ENCODE data around the gene NME7.
A peak's percentile ranks its signal among the peaks of the same experiment; 100 is the strongest.

Gene NME7

GRCh38 chr1:169100208-169100607, 267.4 kb downstream of the NME7 start:
- Mint-ChIP-seq H3K9me3 (no peaks in the 10 kb centered on the region), H3K27ac (no peak overlapping the region), H3K4me3 (no peak overlapping the region), H3K4me1 (peaks cover 14% of the 10 kb centered on the region), H3K36me3 (no peaks in the 10 kb centered on the region), H3K27me3 (peaks cover 20% of the 10 kb centered on the region)
- no peak for ATAC-seq

GRCh38 chr1:169099561-169099960, 268.0 kb downstream of the NME7 start:
- Mint-ChIP-seq H3K4me1 (peaks cover 7% of the 10 kb centered on the region), H3K4me3 (no peak overlapping the region), H3K27ac (no peak overlapping the region), H3K36me3 (no peaks in the 10 kb centered on the region), H3K27me3 (peaks cover 26% of the 10 kb centered on the region), H3K9me3 (no peaks in the 10 kb centered on the region)
- no peak for ATAC-seq

DNA sequence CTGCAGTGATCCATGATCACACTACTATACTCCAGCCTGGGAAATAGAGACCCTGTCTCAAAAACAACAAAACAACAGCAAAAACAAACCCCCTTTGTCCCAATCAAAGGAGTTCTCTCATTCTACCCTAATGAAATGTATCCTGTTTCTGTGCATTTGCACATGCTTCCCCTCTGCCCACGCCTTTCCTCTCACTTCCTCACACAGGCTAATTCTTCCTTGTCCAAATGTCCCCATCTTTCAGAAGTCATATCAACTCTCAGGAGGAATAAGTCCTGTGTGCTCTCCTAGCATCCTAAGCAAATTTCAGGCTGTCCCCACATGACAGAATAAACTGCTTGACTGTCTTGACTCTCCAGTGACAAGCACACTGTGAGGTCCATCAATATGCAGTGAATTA, 269.2 kb downstream of the NME7 start:
- no peak for ATAC-seq
- H3K36me3 Mint-ChIP-seq = no peaks in the 10 kb centered on the region
- no peak overlapping the region for H3K4me3 Mint-ChIP-seq
- no peak overlapping the region for H3K27ac Mint-ChIP-seq
- peaks cover 37% of the 10 kb centered on the region for H3K27me3 Mint-ChIP-seq
- H3K4me1 Mint-ChIP-seq = peaks cover 6% of the 10 kb centered on the region
- no peaks in the 10 kb centered on the region for H3K9me3 Mint-ChIP-seq

- Mint-ChIP-seq H3K4me3 (no peak overlapping the region), H3K27ac (no peak overlapping the region), H3K27me3 (peaks cover 42% of the 10 kb centered on the region), H3K36me3 (no peaks in the 10 kb centered on the region), H3K9me3 (no peaks in the 10 kb centered on the region), H3K4me1 (peaks cover 23% of the 10 kb centered on the region)
- no peak for ATAC-seq
Measured at GRCh38 chr1:169094897-169095569, 272.6 kb downstream of the NME7 start.

DNA sequence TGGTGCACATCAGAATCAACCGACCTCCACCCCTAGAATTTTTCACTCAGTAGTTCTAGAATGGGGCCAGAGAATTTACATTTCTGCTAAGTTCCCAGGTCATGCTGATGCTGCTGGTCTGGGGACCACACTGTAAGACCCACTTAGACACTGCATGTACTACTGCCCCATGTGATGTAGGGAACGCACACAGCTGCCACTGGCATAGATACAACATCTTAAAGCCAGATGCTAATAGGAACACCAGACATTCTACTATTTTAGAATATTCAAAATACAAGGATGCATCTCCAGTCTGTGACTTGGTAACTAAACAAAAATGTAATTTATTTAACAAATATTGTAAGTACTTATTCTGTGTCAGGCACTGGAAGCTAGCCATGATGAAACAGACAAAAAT, 275.2 kb downstream of the NME7 start:
- Mint-ChIP-seq H3K4me3 (no peak overlapping the region), H3K9me3 (no peaks in the 10 kb centered on the region), H3K27me3 (peaks cover 42% of the 10 kb centered on the region), H3K27ac (no peak overlapping the region), H3K36me3 (no peaks in the 10 kb centered on the region), H3K4me1 (peaks cover 20% of the 10 kb centered on the region)
- ATAC-seq = no peak

DNA sequence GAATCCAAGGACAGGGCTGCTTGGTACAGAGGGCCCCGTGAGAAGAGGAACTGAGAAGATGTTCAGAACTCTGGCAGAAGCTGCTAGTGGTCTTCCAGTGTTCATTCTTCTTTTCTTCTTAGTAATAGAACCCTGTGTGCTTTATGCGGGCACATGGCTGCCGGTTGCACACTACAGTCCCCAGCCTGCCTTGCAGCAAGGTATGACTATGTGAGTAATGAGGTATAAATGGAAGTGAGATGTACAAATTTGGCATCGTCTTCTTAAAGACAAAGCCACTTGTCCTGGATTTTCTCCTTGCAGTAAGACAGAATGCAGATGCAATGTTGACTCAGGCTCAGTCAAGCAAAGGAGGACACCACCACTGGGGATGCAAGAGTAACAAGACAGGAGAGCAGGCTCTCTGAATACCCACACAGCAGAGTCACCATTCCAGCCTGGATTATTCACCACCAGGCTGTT, 276.1 kb downstream of the NME7 start:
- Mint-ChIP-seq H3K36me3 (no peaks in the 10 kb centered on the region), H3K27me3 (peaks cover 35% of the 10 kb centered on the region), H3K4me3 (no peak overlapping the region), H3K27ac (peak overlapping the region; percentile 18), H3K4me1 (peaks cover 28% of the 10 kb centered on the region), H3K9me3 (no peaks in the 10 kb centered on the region)
- ATAC-seq = peak; percentile 87

GRCh38 chr1:169090900-169091311, 276.7 kb downstream of the NME7 start:
- H3K9me3 Mint-ChIP-seq = no peaks in the 10 kb centered on the region
- peaks cover 28% of the 10 kb centered on the region for H3K4me1 Mint-ChIP-seq
- ATAC-seq = peak; percentile 82
- peak overlapping the region; percentile 18 for H3K27ac Mint-ChIP-seq
- no peak overlapping the region for H3K4me3 Mint-ChIP-seq
- no peaks in the 10 kb centered on the region for H3K36me3 Mint-ChIP-seq
- H3K27me3 Mint-ChIP-seq = peaks cover 29% of the 10 kb centered on the region

DNA sequence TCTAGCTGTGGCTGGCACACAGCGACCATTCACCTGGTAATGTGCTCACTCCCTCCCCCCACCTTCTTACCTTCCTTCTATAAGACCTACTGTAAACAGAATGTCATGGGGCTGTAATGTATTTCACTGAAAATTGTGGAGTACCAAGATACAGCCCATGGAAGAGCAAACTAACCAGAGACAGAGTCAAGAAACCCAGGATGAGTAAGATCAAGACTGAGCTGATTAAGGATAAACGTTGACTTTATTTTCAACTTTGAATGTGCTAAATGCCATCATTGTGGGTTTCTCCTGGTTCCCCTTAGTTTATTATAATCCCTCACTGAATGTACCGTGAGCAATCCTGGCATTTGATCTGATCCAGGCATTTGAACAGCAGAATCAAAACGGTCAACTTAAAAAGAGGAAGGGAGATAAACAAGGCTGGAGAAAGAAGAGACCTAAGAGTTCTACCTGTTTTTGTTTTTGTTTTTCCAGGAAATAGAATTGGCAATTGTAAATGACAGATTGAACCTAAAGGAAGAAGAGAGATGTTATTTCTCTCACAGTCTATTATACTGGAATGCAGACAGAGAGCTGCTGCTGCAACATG, 277.2 kb downstream of the NME7 start:
- no peak for ATAC-seq
- H3K27ac Mint-ChIP-seq = no peak overlapping the region

DNA sequence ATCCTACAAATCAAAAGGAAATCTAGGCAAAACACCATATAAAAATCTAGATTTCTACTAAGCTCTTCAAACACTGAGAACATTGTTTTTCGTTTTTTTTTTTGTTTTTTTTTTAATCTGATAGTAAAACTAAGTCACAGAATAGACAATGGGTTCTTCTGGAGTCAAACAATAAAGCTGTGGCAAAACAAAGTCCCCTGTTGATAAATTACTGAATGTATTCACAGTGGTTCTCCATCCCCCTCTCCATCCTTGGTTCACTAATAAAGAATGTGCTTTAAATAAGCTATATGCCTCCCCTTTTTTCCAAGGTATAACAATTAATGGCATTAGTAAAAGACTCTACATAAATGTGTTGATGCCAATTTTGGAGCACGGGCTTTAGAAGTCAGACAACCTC, 277.8 kb downstream of the NME7 start:
- Mint-ChIP-seq H3K4me3 (no peak overlapping the region), H3K9me3 (no peaks in the 10 kb centered on the region), H3K27ac (no peak overlapping the region), H3K27me3 (peaks cover 19% of the 10 kb centered on the region), H3K36me3 (no peaks in the 10 kb centered on the region), H3K4me1 (peaks cover 28% of the 10 kb centered on the region)
- ATAC-seq = no peak

More for the DNA sequence above, 277.2 kb downstream of the NME7 start:
- H3K36me3 Mint-ChIP-seq = no peaks in the 10 kb centered on the region
- peaks cover 24% of the 10 kb centered on the region for H3K27me3 Mint-ChIP-seq
- peaks cover 28% of the 10 kb centered on the region for H3K4me1 Mint-ChIP-seq
- H3K4me3 Mint-ChIP-seq = peak overlapping the region; percentile 34
- no peaks in the 10 kb centered on the region for H3K9me3 Mint-ChIP-seq

DNA sequence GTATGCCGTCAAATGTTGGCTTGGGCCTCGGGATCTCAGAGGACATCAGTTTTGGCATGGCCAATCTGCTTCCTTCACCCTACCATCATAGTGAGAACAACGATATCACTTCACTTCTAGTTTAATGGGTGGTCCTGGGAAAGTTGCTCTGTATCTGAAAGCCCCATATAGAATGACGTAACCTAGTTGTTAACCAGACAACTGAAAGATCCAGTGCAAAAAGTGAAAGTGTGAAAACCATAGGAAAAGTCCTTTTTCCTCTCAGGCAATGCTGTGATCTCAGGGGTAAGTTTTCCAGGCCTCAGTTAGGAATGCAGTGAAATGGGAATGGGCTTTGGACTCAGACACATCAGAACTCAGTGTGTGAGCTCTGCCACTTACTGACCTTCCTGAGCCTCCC, 279.7 kb downstream of the NME7 start:
- Mint-ChIP-seq H3K4me1 (peaks cover 28% of the 10 kb centered on the region), H3K36me3 (no peaks in the 10 kb centered on the region), H3K9me3 (no peaks in the 10 kb centered on the region), H3K4me3 (no peak overlapping the region), H3K27ac (no peak overlapping the region), H3K27me3 (no peaks in the 10 kb centered on the region)
- no peak for ATAC-seq

DNA sequence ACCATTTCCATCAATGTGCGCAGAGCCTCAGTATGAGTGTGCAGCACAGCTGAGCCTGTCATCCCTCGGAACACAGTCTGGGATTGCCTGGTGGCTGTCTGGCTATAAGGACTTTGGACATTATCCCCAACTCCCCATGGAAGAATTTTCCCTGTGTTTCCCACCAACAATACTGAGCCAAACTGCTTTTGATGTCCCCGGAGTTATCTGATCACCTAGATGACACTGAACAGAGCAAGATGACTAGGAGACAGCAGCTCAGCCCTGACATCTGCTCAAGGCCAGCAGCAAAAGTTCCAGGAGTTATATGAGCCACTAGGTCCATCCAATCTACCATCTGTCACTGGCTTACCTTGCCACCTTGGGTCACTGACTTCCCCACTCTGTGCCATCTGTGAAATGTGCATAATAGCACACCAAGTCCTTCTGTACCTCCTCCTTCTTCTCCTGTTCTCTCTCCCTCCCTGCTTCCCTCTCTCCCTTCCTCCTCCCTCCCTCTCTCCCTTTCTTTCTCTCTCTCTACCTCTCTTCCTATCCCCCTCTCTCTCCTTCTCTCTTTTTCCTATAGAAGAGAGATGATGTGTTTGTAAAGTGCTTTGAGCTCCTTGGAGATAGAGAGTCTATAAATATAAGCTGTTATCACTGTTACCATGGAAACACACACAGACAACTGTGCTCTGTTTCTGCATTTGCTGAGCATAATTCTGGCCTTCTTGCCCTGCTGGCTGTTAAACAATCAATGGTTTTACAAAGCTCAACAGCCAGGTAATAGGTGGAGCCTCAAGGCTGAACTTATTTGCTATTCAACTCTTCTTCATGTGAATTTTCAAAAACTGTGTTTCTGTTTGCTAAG, 280.8 kb downstream of the NME7 start:
- Mint-ChIP-seq H3K9me3 (no peaks in the 10 kb centered on the region), H3K27ac (no peak overlapping the region), H3K27me3 (no peaks in the 10 kb centered on the region), H3K36me3 (no peaks in the 10 kb centered on the region), H3K4me1 (peaks cover 28% of the 10 kb centered on the region), H3K4me3 (no peak overlapping the region)
- no peak for ATAC-seq

DNA sequence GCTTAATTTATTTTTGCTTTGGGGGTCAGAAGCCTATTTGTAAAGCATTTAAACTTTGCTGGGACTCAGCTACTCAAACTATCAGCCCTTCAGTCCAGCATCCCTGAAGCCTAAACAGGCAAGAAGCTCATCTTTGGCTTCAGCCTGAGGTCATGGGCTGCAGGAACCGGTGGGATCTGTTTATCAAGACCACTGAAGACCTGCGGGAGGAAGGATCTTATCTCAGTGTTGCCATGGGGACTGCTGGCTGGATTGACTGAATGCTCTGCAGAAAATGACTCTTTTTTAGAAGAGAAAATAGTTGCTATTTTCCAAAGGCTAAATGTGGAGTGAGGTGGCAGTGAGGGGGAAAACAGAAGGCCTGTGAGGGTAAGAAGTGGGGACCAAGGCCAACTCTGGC, 281.7 kb downstream of the NME7 start:
- Mint-ChIP-seq H3K27ac (no peak overlapping the region), H3K4me1 (peaks cover 20% of the 10 kb centered on the region), H3K27me3 (no peaks in the 10 kb centered on the region), H3K4me3 (no peak overlapping the region), H3K36me3 (no peaks in the 10 kb centered on the region), H3K9me3 (no peaks in the 10 kb centered on the region)
- ATAC-seq = no peak
